Measurements from ENCODE around the gene NFATC4.

GRCh38 chr14:24325963-24326362 is 42.0 kb upstream of the NFATC4 start:
- TF ChIP-seq EZH2 (IDR thresholded peaks at IDR 0.05; ENCODE audit: insufficient read depth, poor library complexity, severe bottlenecking) (no peak), EZH2phosphoT487 (IDR thresholded peaks at IDR 0.05; ENCODE audit: insufficient read depth, low read depth) (no peak)
